Pancreas (tissue), 10 donors: ENCODE data around the gene ZNF169. TPM values are rescaled to one million over a fixed set of nuclear protein-coding genes. Genes with fewer than 3 reads are reported as not detected.

Experiments
- ATAC-seq, 4 donors: fragments of 200-7000 bp; cut with Tn5 transposase; one replicate each; pipeline versions ENCODE4 v1.8.0 to v1.9.1; 2020; ENCODE audit warnings: mild to moderate bottlenecking in 4 of 4, moderate library complexity in 4 of 4
- DNase-seq, 6 donors: peaks; one replicate each; pipeline ENCODE4 v3.0.0-alpha.2; 2020
- FAIRE-seq: peaks from 2 replicates; lab custom pipeline; 2012; peaks lifted over from hg19 to GRCh38; lab: Jason Lieb, UNC
- H3K27ac ChIP-seq, 4 donors: fragments of 200-600 bp; sonication (generic); 1 replicate in 3 of 4; 2 replicates in 1 of 4; pipeline versions ENCODE4 v1.5.0 to v1.8.0; 2020
- H3K27me3 ChIP-seq, 4 donors: fragments of 200-600 bp; one replicate each; pipeline ENCODE4 v1.8.0; 2021
- H3K36me3 ChIP-seq, 3 donors: fragments of 200-600 bp; sonication (generic) in 1 of 3; one replicate each; pipeline versions ENCODE4 v1.5.0 to v1.8.0; 2020 to 2021
- H3K4me1 ChIP-seq, 3 donors: fragments of 200-600 bp; one replicate each; pipeline ENCODE4 v1.8.0; 2021
- H3K4me3 ChIP-seq, 4 donors: fragments of 200-600 bp; sonication (generic) in 2 of 4; one replicate each; pipeline versions ENCODE4 v1.5.0 to v1.8.0; 2020 to 2021
- H3K9me3 ChIP-seq, 4 donors: fragments of 200-600 bp; one replicate each; pipeline ENCODE4 v1.8.0; 2021
- CTCF ChIP-seq, 4 donors: fragments of 200-600 bp; sonication (generic) in 3 of 4; IDR thresholded peaks; one replicate each; pipeline versions ENCODE4 v1.5.0 to v1.8.0; 2021; ENCODE audit warnings: antibody characterized with exemption in 4 of 4
- WGBS, 2 donors: extraction: QIAGEN DNeasy Blood & Tissue Kit; methylation state at CpG; one replicate each; pipeline ENCODE4 v1.1.7; 2013; 5-methylcytosine and 5-hydroxymethylcytosine counted together
- intact Hi-C, 3 donors: fragments of 100-400 bp; cut with DNase I; formaldehyde crosslinking; loops; one replicate each; pipeline versions ENCODE4 v1.11.1 to v1.14.2; 2022
- polyA plus RNA-seq, 2 donors: library from polyadenylated mRNA; stranded (reverse); fragments of 200-250 nt; gene quantifications; one replicate each; pipeline ENCODE4 v1.2.3, GENCODE V29; 2013
- total RNA-seq, 6 donors: library from RNA; stranded (reverse); fragmentation: NEBNext Ultra II Directional in 4 of 6; extraction: Animal tissue kit (Norgen Biotek cat#: 25700) in 4 of 6; gene quantifications; one replicate each; pipeline versions ENCODE4 v1.2.1 to v1.2.4, GENCODE V29; 2021 to 2023
- donor health status: healthy with polysubstance abuse.
- donor health status: DM: no; HTN: no; CAD: no; lungs with moderate emphysema.
- donor health status: DM: no; HTN: no; CAD: no.
- donor health status: control.
- donor health status: control.
- donor health status: Bipolar disorder and iron deficiency.
- donor health status: DM: yes; HTN: yes; CAD: no.
- donor health status: DM: no; HTN: no; CAD: no.
- donor health status: DM: no; HTN: no; CAD: no.
- donor health status: DM: yes; HTN: yes; CAD: no.

Gene ZNF169
- total and polyA plus RNA-seq, 8 donors, result 1.2 to 3.2 (median 2.5) TPM

GRCh38 chr9:94286116-94286515, 27.0 kb downstream of the ZNF169 start:
- H3K4me3 ChIP-seq, result no peak overlapping the region
- H3K9me3 ChIP-seq, result no peaks in the 10 kb centered on the region
- intact Hi-C loops, result no loop called here
- no peaks in the 10 kb centered on the region for H3K4me1 ChIP-seq
- WGBS, 2 donors, result 97% methylated on average over 3 of the region's 3 CpGs
- no peak for DNase-seq
- no peak for FAIRE-seq
- no peaks in the 10 kb centered on the region for H3K27me3 ChIP-seq
- no peak overlapping the region for H3K27ac ChIP-seq
- no peak for ATAC-seq
- no peak for TF ChIP-seq CTCF (IDR thresholded peaks at IDR 0.05)
- no peaks in the 10 kb centered on the region for H3K36me3 ChIP-seq

- DNase-seq, result no peak
These were observed 28.9 kb downstream of the ZNF169 start for GRCh38 chr9:94287877-94288513.

DNA sequence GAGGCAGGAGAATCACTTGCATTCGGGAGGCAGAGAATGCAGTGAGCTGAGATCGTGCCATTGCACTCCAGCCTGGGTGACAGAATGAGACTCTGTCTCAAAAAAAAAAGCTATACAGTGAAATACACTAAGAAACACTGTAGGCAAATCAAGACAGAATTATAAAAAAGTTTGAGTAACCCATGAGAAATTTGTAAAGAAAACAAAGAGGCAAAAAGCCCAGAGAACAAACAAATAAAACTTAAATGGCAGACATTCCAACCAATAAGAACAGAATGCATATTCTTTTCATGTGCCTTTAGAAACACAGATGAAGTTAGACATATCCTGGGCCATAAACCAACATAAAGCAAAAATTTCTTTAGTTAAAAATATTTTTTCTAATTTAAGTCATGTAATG, 30.6 kb downstream of the ZNF169 start:
- H3K27ac ChIP-seq, result no peak overlapping the region
- ATAC-seq (no peak), DNase-seq (no peak), FAIRE-seq (no peak)
- no peaks in the 10 kb centered on the region for H3K27me3 ChIP-seq
- intact Hi-C loops, result no loop called here
- H3K4me1 ChIP-seq, result no peaks in the 10 kb centered on the region
- no peaks in the 10 kb centered on the region for H3K9me3 ChIP-seq
- WGBS, 2 donors, result 94% methylated on average over 2 of the region's 2 CpGs
- H3K36me3 ChIP-seq, result peaks cover 0 to 5% (median 0%) of the 10 kb centered on the region in 3 donors
- TF ChIP-seq CTCF (IDR thresholded peaks at IDR 0.05), result no peak
- H3K4me3 ChIP-seq, result no peak overlapping the region

More at GRCh38 chr9:94287877-94288513, 28.9 kb downstream of the ZNF169 start:
- no peak for TF ChIP-seq CTCF (IDR thresholded peaks at IDR 0.05)
- no peak for FAIRE-seq
- Histone ChIP-seq H3K27me3 (no peaks in the 10 kb centered on the region), H3K4me3 (no peak overlapping the region), H3K36me3 (no peaks in the 10 kb centered on the region), H3K27ac (no peak overlapping the region), H3K9me3 (no peaks in the 10 kb centered on the region), H3K4me1 (no peaks in the 10 kb centered on the region)
- whole genome bisulfite sequencing, 2 donors, result 87 to 90% methylated on average over 7 of the region's 7 CpGs
- ATAC-seq, result no peak
- intact Hi-C loops, result no loop called here

- intact Hi-C loops, result no loop called here
These were observed 40.0 kb downstream of the ZNF169 start for GRCh38 chr9:94298949-94299599.

More at GRCh38 chr9:94298949-94299599, 40.0 kb downstream of the ZNF169 start:
- FAIRE-seq (no peak), ATAC-seq (peak in 1 of 4 donors; percentile 25), DNase-seq (no peak)
- Histone ChIP-seq H3K4me1 (peaks cover 0 to 4% (median 0%) of the 10 kb centered on the region in 3 donors), H3K27ac (no peak overlapping the region), H3K9me3 (no peaks in the 10 kb centered on the region), H3K27me3 (no peaks in the 10 kb centered on the region), H3K36me3 (no peaks in the 10 kb centered on the region), H3K4me3 (no peak overlapping the region)
- WGBS, 2 donors, result 80 to 83% methylated on average over 9 of the region's 9 CpGs
- TF ChIP-seq CTCF (IDR thresholded peaks at IDR 0.05), result no peak
